BLaER1 (cell line): ENCODE results near the gene PRDX5.

ENCODE experiments used
- H3K27ac ChIP-seq: shearing (Covaris generic); formaldehyde crosslinking; 2 replicates; pipeline ENCODE4 v1.8.1; 2022
- H3K27me3 ChIP-seq: shearing (Covaris generic); formaldehyde crosslinking; 2 replicates; pipeline ENCODE4 v1.8.1; 2022
- H3K36me3 ChIP-seq: shearing (Covaris generic); formaldehyde crosslinking; 2 replicates; pipeline ENCODE4 v1.8.1; 2022
- H3K4me1 ChIP-seq: shearing (Covaris generic); formaldehyde crosslinking; 2 replicates; pipeline ENCODE4 v1.8.1; 2022
- H3K4me2 ChIP-seq: shearing (Covaris generic); formaldehyde crosslinking; 2 replicates; pipeline ENCODE4 v1.8.1; 2022
- H3K4me3 ChIP-seq: shearing (Covaris generic); formaldehyde crosslinking; 2 replicates; pipeline ENCODE4 v1.8.1; 2022
- H3K9ac ChIP-seq: shearing (Covaris generic); formaldehyde crosslinking; 2 replicates; pipeline ENCODE4 v1.8.1; 2022
- H3K9me3 ChIP-seq: shearing (Covaris generic); formaldehyde crosslinking; 2 replicates; pipeline ENCODE4 v1.8.1; 2022
- H4K20me1 ChIP-seq: shearing (Covaris generic); formaldehyde crosslinking; 2 replicates; pipeline ENCODE4 v1.8.1; 2022
- Cebpa-rat ChIP-seq: shearing (Covaris generic); IDR thresholded peaks from 2 replicates; pipeline ENCODE4 v1.8.1; 2022

The PRDX5 gene

GRCh38 chr11:64347193-64347867, 29.4 kb downstream of the PRDX5 start:
- no peak overlapping the region for H3K4me2 ChIP-seq
- peaks cover 15% of the 10 kb centered on the region; the same call in 1 of the 2 replicates for H4K20me1 ChIP-seq
- H3K4me3 ChIP-seq, result no peak overlapping the region
- H3K4me1 ChIP-seq, result peaks cover 83% of the 10 kb centered on the region
- H3K9me3 ChIP-seq, result no peaks in the 10 kb centered on the region
- no peak overlapping the region for H3K9ac ChIP-seq
- TF ChIP-seq Cebpa-rat, result no peak
- no peak overlapping the region for H3K27ac ChIP-seq
- peaks cover 26% of the 10 kb centered on the region; the same call in 1 of the 2 replicates for H3K36me3 ChIP-seq
- H3K27me3 ChIP-seq, result no peaks in the 10 kb centered on the region

GRCh38 chr11:64348383-64349024, 30.6 kb downstream of the PRDX5 start:
- no peaks in the 10 kb centered on the region for H3K9me3 ChIP-seq
- peak overlapping the region; percentile 98 for H3K4me2 ChIP-seq
- peaks cover 22% of the 10 kb centered on the region; the same call in 1 of the 2 replicates for H3K36me3 ChIP-seq
- H3K27ac ChIP-seq, result no peak overlapping the region
- H3K9ac ChIP-seq, result peak overlapping the region; percentile 6; the same call in 1 of the 2 replicates
- H3K4me3 ChIP-seq, result no peak overlapping the region
- peaks cover 86% of the 10 kb centered on the region for H3K4me1 ChIP-seq
- TF ChIP-seq Cebpa-rat, result no peak
- H4K20me1 ChIP-seq, result peaks cover 22% of the 10 kb centered on the region; the same call in 1 of the 2 replicates
- H3K27me3 ChIP-seq, result no peaks in the 10 kb centered on the region

DNA sequence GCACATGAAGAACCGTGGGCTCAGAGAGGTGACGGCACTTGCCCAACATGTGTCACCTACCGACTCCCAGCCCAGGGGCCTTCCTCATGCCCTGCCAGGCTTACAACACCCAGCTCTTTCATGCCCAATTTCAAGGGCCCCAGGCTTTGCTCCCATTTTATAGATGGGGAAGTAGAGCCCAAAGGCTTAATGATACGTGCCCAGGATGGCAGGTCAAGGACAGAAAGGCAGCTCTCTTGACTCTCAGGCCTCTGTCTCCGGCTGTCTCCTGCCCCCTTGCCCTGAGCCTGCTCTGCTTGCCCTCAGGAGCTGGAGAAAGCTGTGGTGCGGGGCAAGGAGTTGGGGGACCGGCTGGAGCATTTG, 31.1 kb downstream of the PRDX5 start:
- Histone ChIP-seq H3K4me1 (peaks cover 89% of the 10 kb centered on the region), H4K20me1 (peaks cover 22% of the 10 kb centered on the region; the same call in 1 of the 2 replicates), H3K9me3 (no peaks in the 10 kb centered on the region), H3K27me3 (no peaks in the 10 kb centered on the region), H3K4me2 (peak overlapping the region; percentile 98), H3K27ac (no peak overlapping the region), H3K4me3 (no peak overlapping the region), H3K9ac (peak overlapping the region; percentile 6; the same call in 1 of the 2 replicates), H3K36me3 (peaks cover 18% of the 10 kb centered on the region; the same call in 1 of the 2 replicates)
- TF ChIP-seq Cebpa-rat, result no peak

- H3K9ac ChIP-seq, result no peak overlapping the region
- no peak overlapping the region for H3K27ac ChIP-seq
These were observed 31.5 kb downstream of the PRDX5 start for GRCh38 chr11:64349404-64349803.

GRCh38 chr11:64351136-64351631, 33.3 kb downstream of the PRDX5 start:
- no peaks in the 10 kb centered on the region for H3K9me3 ChIP-seq
- peaks cover 93% of the 10 kb centered on the region for H3K4me1 ChIP-seq
- H3K36me3 ChIP-seq, result no peaks in the 10 kb centered on the region
- TF ChIP-seq Cebpa-rat, result no peak
- peak overlapping the region; percentile 83 for H3K27ac ChIP-seq
- H3K4me2 ChIP-seq, result peak overlapping the region; percentile 98
- peak overlapping the region; percentile 53 for H3K4me3 ChIP-seq
- H3K9ac ChIP-seq, result peak overlapping the region; percentile 66; the same call in 1 of the 2 replicates
- no peaks in the 10 kb centered on the region for H3K27me3 ChIP-seq
- H4K20me1 ChIP-seq, result peaks cover 22% of the 10 kb centered on the region; the same call in 1 of the 2 replicates

More at GRCh38 chr11:64349404-64349803, 31.5 kb downstream of the PRDX5 start:
- TF ChIP-seq Cebpa-rat, result no peak
- Histone ChIP-seq H3K4me3 (no peak overlapping the region), H3K4me1 (peaks cover 89% of the 10 kb centered on the region), H4K20me1 (peaks cover 22% of the 10 kb centered on the region; the same call in 1 of the 2 replicates), H3K36me3 (peaks cover 14% of the 10 kb centered on the region; the same call in 1 of the 2 replicates), H3K27me3 (no peaks in the 10 kb centered on the region), H3K9me3 (no peaks in the 10 kb centered on the region), H3K4me2 (peak overlapping the region; percentile 98)

DNA sequence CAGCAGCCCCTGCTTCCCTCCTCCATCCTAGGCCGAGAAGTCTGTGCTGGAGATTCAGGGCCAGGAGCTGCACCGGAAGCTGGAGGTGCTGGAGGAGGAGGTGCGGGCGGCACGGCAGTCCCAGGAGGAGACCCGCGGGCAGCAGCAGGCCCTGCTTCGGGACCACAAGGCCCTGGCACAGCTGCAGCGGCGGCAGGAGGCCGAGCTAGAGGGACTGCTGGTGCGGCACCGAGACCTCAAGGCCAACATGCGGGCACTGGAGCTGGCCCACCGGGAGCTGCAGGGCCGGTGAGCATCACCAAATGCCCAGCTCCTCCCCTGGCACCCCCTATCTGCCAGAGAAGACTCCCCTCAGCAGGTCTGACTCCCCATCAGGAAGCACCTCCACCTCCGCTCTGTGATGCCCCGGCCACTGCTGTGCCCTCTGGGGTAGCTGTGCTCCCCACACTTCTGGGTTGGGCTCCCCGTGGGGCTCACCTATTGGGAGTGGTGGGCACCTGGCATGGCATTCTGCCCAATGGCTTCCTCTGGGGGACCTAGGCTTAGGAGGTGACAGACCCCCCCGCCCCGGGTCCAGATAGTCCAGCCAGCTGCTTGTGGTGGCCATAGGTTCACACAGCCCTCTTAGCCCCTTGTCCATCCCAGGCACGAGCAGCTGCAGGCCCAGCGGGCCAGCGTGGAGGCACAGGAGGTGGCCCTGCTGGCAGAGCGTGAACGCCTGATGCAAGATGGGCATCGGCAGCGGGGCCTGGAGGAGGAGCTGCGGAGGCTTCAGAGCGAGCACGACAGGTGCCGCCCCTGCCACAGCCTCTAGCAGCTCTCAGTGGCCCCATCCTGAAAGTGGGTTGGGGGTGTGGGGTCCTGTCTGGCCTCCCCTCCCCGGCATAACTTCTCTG, 34.4 kb downstream of the PRDX5 start:
- peaks cover 22% of the 10 kb centered on the region; the same call in 1 of the 2 replicates for H4K20me1 ChIP-seq

DNA sequence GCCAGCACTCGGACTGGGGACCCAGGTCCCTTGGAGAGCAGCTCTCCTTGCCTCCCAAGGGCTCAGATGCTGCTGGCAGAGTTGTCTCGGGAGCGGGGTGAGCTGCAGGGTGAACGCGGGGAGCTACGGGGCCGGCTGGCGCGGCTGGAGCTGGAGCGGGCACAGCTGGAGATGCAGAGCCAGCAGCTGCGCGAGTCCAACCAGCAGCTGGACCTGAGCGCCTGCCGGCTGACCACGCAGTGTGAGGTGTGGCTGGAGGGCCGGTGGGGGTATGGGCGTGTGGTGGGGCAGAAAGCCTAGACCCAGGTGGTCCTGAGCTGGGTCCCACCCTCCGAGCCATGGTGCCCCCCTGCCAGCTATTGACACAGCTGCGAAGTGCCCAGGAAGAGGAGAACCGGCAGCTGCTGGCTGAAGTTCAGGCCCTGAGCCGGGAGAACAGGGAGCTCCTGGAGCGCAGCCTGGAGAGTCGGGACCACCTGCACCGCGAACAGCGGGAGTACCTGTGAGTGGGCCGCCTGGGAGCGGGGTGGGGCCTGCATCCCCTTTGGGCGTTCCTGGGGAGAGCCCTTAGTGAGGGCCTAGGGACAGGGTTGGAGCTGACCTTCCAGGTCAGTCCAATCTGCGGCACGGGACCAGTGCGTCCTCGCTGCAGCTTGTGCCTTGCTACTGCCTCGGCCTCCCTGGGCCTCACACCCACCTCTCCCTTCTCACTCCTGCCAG, 35.2 kb downstream of the PRDX5 start:
- H3K27ac ChIP-seq, result peak overlapping the region; percentile 83
- H3K36me3 ChIP-seq, result no peaks in the 10 kb centered on the region
- H3K9me3 ChIP-seq, result no peaks in the 10 kb centered on the region
- H3K27me3 ChIP-seq, result no peaks in the 10 kb centered on the region
- peak overlapping the region; percentile 66; the same call in 1 of the 2 replicates for H3K9ac ChIP-seq
- TF ChIP-seq Cebpa-rat, result no peak
- no peak overlapping the region; the same call in 1 of the 2 replicates for H3K4me3 ChIP-seq
- peaks cover 22% of the 10 kb centered on the region; the same call in 1 of the 2 replicates for H4K20me1 ChIP-seq
- peaks cover 99% of the 10 kb centered on the region for H3K4me1 ChIP-seq
- peak overlapping the region; percentile 98 for H3K4me2 ChIP-seq

More for the DNA sequence above, 34.4 kb downstream of the PRDX5 start:
- peaks cover 98% of the 10 kb centered on the region for H3K4me1 ChIP-seq
- H3K4me2 ChIP-seq, result peak overlapping the region; percentile 98
- H3K27me3 ChIP-seq, result no peaks in the 10 kb centered on the region
- H3K27ac ChIP-seq, result peak overlapping the region; percentile 83
- peak overlapping the region; percentile 53 for H3K4me3 ChIP-seq
- H3K9ac ChIP-seq, result peak overlapping the region; percentile 66
- no peaks in the 10 kb centered on the region for H3K9me3 ChIP-seq
- H3K36me3 ChIP-seq, result no peaks in the 10 kb centered on the region
- TF ChIP-seq Cebpa-rat, result no peak

DNA sequence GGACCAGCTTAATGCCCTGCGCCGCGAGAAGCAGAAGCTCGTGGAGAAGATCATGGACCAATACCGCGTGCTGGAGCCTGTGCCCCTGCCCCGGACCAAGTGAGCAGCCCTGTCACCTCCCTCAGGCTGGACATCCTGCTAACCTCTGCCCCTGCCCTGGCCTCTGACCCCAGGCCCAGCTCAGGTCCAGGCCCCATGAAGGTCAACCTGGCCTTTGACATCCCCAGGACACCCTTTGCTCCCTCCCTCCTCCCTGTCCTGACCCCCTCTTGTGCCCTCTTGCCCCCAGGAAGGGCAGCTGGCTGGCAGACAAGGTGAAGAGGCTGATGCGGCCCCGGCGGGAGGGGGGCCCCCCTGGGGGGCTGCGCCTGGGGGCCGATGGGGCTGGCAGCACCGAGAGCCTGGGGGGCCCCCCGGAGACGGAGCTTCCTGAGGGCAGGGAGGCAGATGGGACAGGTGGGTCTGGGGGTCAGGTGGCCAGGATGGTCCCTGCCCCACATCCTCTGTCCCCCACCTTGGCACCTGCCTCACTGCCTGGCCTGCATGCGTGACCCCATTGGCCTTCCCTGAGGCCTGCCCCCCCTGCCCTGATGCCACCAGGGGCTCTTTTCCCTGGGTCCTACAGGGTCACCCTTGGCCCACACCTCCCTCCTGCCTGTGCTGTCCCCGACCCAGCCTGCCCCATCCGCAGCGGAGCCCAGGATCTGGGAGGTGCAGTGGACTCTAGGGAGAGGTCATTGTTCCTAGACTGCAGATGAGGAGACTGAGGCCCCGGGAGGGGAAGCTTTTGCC, 36.0 kb downstream of the PRDX5 start:
- Histone ChIP-seq H3K9ac (no peak overlapping the region), H3K9me3 (no peaks in the 10 kb centered on the region), H3K36me3 (no peaks in the 10 kb centered on the region), H3K4me3 (no peak overlapping the region), H3K4me2 (peak overlapping the region; percentile 98), H3K27ac (0 out of 2 replicates have a peak overlapping the region, but pooled peaks have one; percentile 41), H4K20me1 (peaks cover 22% of the 10 kb centered on the region; the same call in 1 of the 2 replicates), H3K4me1 (peaks cover 99% of the 10 kb centered on the region), H3K27me3 (no peaks in the 10 kb centered on the region)
- TF ChIP-seq Cebpa-rat, result no peak
